PFSK-1 (cell line): Measurements from ENCODE around the gene POMT1.

Experiments
- SIN3A ChIP-seq: IDR thresholded peaks from 2 replicates; pipeline ENCODE4 v1.6.1; 2012; ENCODE audit warnings: mild to moderate bottlenecking, low read length, moderate library complexity, borderline replicate concordance; ENCODE audit not compliant: insufficient read depth
- TAF1 ChIP-seq: IDR thresholded peaks from 2 replicates; pipeline ENCODE4 v1.6.1; 2012; ENCODE audit warnings: low read length, control low read depth, borderline replicate concordance; ENCODE audit not compliant: insufficient read depth
- TF ChIP-seq, protein P1 (sequence below), 2 experiments: IDR thresholded peaks; 2 replicates each; pipeline versions ENCODE4 v1.6.1 to v1.8.0; 2011 to 2012; ENCODE audit warnings: low read depth in 2 of 2, low read length in 2 of 2, control low read depth in 1 of 2, inconsistent platforms in 1 of 2, mild to moderate bottlenecking in 1 of 2, moderate library complexity in 1 of 2; ENCODE audit not compliant: insufficient read depth in 1 of 2

DNA sequence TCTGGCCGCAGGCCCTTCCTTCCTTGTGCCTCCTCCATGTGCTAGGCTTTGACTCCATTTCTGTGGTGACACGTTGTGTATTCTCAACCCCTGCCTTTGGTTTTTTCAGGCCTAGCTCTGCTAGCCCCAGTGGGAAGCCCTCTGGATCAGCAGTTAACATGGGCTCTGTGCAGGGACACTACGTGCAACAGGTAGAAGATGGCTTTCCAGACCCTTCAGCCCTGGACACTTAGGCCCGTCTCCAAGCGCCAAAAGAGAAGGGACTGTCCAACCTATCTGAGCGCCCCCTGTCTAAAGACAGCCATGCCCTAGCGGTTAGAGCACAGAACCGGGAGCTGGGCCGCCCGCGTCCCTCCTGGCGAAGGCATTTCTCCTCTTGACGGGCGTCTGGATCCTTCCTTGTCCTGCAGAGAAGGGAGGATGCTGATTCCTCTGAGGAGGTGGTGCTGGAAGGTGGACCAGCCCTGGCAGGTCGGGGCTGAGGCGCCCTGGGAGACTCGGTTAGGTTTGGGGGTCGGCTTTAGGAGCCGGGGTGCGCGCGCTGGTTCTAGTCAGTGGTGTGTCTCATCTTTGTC is 8.3 kb upstream of the POMT1 start:
- TF ChIP-seq TAF1: no peak
- TF ChIP-seq, protein P1, sequence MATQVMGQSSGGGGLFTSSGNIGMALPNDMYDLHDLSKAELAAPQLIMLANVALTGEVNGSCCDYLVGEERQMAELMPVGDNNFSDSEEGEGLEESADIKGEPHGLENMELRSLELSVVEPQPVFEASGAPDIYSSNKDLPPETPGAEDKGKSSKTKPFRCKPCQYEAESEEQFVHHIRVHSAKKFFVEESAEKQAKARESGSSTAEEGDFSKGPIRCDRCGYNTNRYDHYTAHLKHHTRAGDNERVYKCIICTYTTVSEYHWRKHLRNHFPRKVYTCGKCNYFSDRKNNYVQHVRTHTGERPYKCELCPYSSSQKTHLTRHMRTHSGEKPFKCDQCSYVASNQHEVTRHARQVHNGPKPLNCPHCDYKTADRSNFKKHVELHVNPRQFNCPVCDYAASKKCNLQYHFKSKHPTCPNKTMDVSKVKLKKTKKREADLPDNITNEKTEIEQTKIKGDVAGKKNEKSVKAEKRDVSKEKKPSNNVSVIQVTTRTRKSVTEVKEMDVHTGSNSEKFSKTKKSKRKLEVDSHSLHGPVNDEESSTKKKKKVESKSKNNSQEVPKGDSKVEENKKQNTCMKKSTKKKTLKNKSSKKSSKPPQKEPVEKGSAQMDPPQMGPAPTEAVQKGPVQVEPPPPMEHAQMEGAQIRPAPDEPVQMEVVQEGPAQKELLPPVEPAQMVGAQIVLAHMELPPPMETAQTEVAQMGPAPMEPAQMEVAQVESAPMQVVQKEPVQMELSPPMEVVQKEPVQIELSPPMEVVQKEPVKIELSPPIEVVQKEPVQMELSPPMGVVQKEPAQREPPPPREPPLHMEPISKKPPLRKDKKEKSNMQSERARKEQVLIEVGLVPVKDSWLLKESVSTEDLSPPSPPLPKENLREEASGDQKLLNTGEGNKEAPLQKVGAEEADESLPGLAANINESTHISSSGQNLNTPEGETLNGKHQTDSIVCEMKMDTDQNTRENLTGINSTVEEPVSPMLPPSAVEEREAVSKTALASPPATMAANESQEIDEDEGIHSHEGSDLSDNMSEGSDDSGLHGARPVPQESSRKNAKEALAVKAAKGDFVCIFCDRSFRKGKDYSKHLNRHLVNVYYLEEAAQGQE (IDR thresholded peaks at IDR 0.05; ENCODE audit: insufficient read depth in 1 of 2, low read depth in 2 of 2, low read length in 2 of 2): no peak
- TF ChIP-seq SIN3A: no peak
